Activated CD4-positive, alpha-beta T cell treated with anti-CD3 and anti-CD28 coated beads for 36 hours (primary cell): ENCODE results near the gene DALRD3. TPM values are rescaled to one million over a fixed set of nuclear protein-coding genes. Genes with fewer than 3 reads are reported as not detected.

ENCODE experiments used
- ATAC-seq: fragments of 200-7000 bp; cut with Tn5 transposase; one replicate; pipeline ENCODE4 v1.10.0; 2021; ENCODE audit warnings: mild to moderate bottlenecking, moderate library complexity
- CTCF ChIA-PET: fragments of 350-600 bp; sonication (Branson Sonifier 250); formaldehyde crosslinking; loops from one replicate; lab custom pipeline; 2021; ENCODE audit warnings: antibody characterized with exemption; lab: Charles Lee
- POLR2A ChIA-PET: fragments of 350-600 bp; sonication (Branson Sonifier 250); formaldehyde crosslinking; loops from one replicate; lab custom pipeline; 2021; ENCODE audit warnings: antibody characterized with exemption, inconsistent platforms; lab: Charles Lee
- DNase-seq: peaks from one replicate; pipeline ENCODE4 v3.0.0-alpha.2; 2020
- H3K27ac Mint-ChIP-seq: one replicate; pipeline ENCODE4 v1.8.0; 2021; ENCODE audit warnings: mixed read lengths
- H3K27me3 Mint-ChIP-seq: one replicate; pipeline ENCODE4 v1.8.0; 2021; ENCODE audit warnings: mixed read lengths
- H3K36me3 Mint-ChIP-seq: one replicate; pipeline ENCODE4 v1.8.0; 2021; ENCODE audit warnings: low read depth, mixed read lengths
- H3K4me1 Mint-ChIP-seq: one replicate; pipeline ENCODE4 v1.8.0; 2021; ENCODE audit warnings: mixed read lengths
- H3K4me3 Mint-ChIP-seq: one replicate; pipeline ENCODE4 v1.8.0; 2021; ENCODE audit warnings: mild to moderate bottlenecking, moderate library complexity, mixed read lengths
- H3K9me3 Mint-ChIP-seq: one replicate; pipeline ENCODE4 v1.8.0; 2021; ENCODE audit warnings: low read depth, mixed read lengths
- intact Hi-C, 2 experiments: fragments of 100-400 bp; cut with DNase I in 1 of 2; cut with micrococcal nuclease in 1 of 2; formaldehyde crosslinking; loops; one replicate each; pipeline versions ENCODE4 v1.14.2 to v1.15.1; 2022 to 2024; cut with DNase I, micrococcal nuclease
- microRNA-seq: library from miRNA; unstranded; fragments of <30 nt; microRNA quantifications from one replicate; pipeline ENCODE4 v1.2.0, GENCODE V29; 2021; ENCODE audit warnings: borderline replicate concordance
- total RNA-seq, 2 experiments: library from RNA; stranded (reverse); gene quantifications; one replicate each; pipeline ENCODE4 v1.2.3, GENCODE V29; 2021

DALRD3 gene
- total RNA-seq, 2 experiments from 2014 or later: 25.8 to 26.0 TPM

DNA sequence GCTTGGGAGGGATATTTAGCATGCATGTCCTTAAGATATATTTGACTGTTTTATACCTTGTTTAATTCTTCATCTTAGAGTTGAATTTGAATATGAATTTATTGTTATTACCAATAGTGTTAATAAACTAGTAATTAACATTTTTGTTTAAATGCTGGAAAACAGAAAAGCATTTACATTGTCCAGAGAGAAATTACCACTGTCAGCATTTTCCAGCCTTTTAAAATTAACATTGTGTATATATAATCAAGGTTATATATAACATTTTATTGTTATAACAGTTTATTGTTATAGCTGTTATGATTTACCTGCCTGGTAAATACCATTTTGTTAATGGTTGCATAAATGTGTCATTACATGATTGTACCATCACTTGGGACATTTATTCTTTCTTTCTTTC lies 36.4 kb downstream of the DALRD3 start:
- ATAC-seq: no peak
- CTCF ChIA-PET: interaction anchor here (0.7 to 1.3 kb wide), 2 partner anchors 12 to 24 kb away, joined by 3 read pairs; no protein-coding TSS in a partner anchor
- intact Hi-C loops: no loop called here
- Mint-ChIP-seq H3K4me3 (no peak overlapping the region), H3K36me3 (peaks cover 36% of the 10 kb centered on the region), H3K9me3 (no peaks in the 10 kb centered on the region), H3K27me3 (no peaks in the 10 kb centered on the region), H3K4me1 (no peaks in the 10 kb centered on the region), H3K27ac (no peak overlapping the region)
- no peak for DNase-seq
- POLR2A ChIA-PET: no interaction called here

DNA sequence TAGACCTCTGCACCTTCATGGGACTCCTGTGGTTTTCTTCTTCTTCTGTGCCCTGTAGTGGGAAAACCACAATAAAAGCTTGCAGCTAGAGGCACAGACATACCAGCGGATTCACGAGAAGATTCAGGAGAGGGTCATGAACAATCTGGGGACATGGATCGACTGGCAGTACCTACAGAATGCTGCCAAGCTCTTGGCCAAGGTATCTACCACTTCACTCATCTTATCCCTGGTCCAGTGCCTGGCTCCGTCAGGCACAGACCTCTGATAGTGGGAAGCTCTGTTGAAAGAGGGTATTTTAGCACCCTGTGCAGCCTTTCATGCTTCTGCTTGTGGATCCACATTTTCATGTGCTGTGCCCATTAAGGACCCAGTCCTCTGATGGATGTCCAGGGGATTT lies 38.1 kb downstream of the DALRD3 start:
- ATAC-seq: no peak
- Mint-ChIP-seq H3K27me3 (no peaks in the 10 kb centered on the region), H3K36me3 (peaks cover 41% of the 10 kb centered on the region), H3K4me1 (no peaks in the 10 kb centered on the region), H3K9me3 (no peaks in the 10 kb centered on the region), H3K4me3 (no peak overlapping the region), H3K27ac (no peak overlapping the region)
- DNase-seq: no peak
- POLR2A ChIA-PET: no interaction called here
- intact Hi-C loops: no loop called here
- CTCF ChIA-PET: no interaction called here

DNA sequence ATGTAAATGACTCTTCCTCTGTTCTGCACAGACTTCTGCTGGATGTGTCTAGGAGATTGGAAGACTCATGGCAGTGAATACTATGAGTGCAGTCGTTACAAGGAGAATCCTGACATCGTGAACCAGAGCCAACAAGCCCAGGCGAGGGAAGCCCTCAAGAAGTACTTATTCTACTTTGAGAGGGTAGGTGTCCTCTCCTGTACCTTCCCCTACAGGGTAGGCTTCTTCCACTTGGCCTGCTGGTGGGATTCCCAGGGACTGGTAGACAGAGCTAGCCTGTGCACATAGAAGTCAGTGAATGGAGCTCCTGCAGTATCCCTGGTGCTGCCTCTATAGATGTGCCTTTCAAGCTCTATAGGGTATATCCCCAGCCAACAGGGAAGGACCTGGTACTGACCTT lies 38.9 kb downstream of the DALRD3 start:
- DNase-seq (no peak), ATAC-seq (no peak)
- intact Hi-C loops: no loop called here
- H3K4me3 Mint-ChIP-seq: no peak overlapping the region
- no peak overlapping the region for H3K27ac Mint-ChIP-seq
- no peaks in the 10 kb centered on the region for H3K27me3 Mint-ChIP-seq
- no peaks in the 10 kb centered on the region for H3K9me3 Mint-ChIP-seq
- no peaks in the 10 kb centered on the region for H3K4me1 Mint-ChIP-seq
- CTCF ChIA-PET: no interaction called here
- POLR2A ChIA-PET: no interaction called here
- peaks cover 49% of the 10 kb centered on the region for H3K36me3 Mint-ChIP-seq

DNA sequence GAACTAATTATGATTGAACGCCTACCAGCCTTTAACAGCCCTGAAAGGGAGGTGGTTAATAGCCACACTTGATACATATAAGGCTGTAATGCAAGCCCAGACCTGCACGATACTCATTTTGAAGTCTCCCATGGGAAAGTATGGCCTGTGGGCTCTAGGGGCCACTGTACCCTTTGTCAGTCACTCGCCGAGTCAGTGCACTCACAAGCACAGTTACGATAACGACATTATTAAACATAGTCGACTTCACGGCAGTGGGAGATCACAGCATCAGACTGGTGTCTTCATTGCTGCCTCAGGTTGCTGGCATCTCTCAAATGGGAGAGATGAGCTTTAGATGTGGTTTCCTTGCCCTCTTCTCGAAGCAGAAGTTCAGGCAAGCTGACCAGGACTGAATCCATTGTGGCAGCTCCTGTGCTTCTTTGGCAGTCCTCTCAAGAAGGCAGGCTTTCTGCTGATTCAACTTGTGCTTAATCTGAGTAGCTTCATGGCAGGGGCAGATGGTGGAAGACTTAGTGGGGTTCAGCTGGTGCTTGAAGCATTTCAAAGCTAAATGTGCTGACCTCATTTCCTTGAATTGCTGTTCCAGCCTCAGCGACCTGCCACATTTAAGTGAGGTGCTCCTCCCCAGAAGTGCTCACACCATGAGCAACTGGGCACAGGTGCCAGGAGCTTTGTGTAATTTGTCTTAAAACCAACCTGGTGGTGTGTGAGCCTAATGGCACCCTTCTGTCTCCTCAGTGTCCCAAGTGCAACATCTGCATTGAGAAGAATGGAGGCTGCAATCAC lies 44.1 kb downstream of the DALRD3 start:
- H3K4me1 Mint-ChIP-seq: no peaks in the 10 kb centered on the region
- ATAC-seq: no peak
- no peak overlapping the region for H3K4me3 Mint-ChIP-seq
- ChIA-PET CTCF (interaction anchor here (0.6 to 2.6 kb wide), 5 partner anchors 10 to 388 kb away, joined by 3 to 7 read pairs (median 3); no protein-coding TSS in a partner anchor), POLR2A (interaction anchor here (0.7 kb wide), 1 partner anchor 78 kb away, joined by 3 read pairs; no protein-coding TSS in a partner anchor)
- DNase-seq: no peak
- no peaks in the 10 kb centered on the region for H3K27me3 Mint-ChIP-seq
- no peaks in the 10 kb centered on the region for H3K9me3 Mint-ChIP-seq
- no peak overlapping the region for H3K27ac Mint-ChIP-seq
- peaks cover 59% of the 10 kb centered on the region for H3K36me3 Mint-ChIP-seq
- intact Hi-C loops: no loop called here

DNA sequence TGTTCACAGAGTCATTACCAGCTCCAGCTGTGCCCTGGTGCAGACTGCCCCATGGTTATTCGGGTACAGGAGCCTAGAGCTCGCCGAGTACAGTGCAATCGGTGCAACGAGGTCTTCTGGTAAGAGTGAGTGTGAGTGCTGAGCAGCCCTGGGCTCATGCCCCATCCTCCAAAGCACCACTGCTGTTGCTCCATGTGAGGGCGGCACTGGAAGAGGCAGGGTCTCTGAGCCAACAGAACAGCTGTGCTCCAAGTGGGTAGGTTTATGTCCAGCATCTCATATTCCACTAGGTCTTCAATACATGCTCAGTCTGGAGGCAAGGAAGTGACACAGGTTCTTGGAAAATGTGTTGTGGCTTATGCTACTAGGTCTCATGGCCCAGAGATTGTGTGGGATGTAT lies 47.8 kb downstream of the DALRD3 start:
- intact Hi-C loops: no loop called here
- ATAC-seq: no peak
- ChIA-PET POLR2A (no interaction called here), CTCF (interaction anchor here (0.6 to 1.5 kb wide), 4 partner anchors 12 to 1346 kb away, joined by 3 to 8 read pairs (median 3); no protein-coding TSS in a partner anchor)
- peaks cover 15% of the 10 kb centered on the region for H3K4me1 Mint-ChIP-seq
- peaks cover 63% of the 10 kb centered on the region for H3K36me3 Mint-ChIP-seq
- no peak overlapping the region for H3K4me3 Mint-ChIP-seq
- no peaks in the 10 kb centered on the region for H3K27me3 Mint-ChIP-seq
- no peak overlapping the region for H3K27ac Mint-ChIP-seq
- no peak for DNase-seq
- no peaks in the 10 kb centered on the region for H3K9me3 Mint-ChIP-seq

DNA sequence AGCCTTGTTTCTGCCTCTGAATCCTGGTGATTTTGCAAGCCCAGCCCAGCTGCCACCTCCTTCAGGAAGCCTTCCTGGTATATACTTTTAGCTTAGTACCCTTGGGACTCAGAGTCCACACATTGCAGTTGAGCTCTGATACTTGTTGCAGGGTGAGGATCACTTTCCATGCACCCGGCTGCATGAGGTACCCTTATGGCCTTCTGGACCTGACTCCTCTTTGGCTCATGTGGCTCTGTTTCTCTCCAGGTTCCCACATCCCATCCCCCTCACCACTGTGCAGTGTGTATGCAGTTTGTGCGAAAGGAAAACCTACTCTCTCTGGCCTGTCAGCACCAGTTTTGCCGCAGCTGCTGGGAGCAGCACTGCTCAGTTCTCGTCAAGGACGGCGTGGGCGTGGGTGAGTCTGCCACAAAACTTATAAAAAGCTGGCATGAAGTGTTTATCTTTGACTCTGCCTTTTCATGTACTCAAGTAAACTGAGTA lies 51.5 kb downstream of the DALRD3 start:
- H3K4me3 Mint-ChIP-seq: no peak overlapping the region
- ChIA-PET CTCF (interaction anchor here (1.1 kb wide), 1 partner anchor 16 kb away, joined by 3 read pairs; no protein-coding TSS in a partner anchor), POLR2A (interaction anchor here (1.1 kb wide), 1 partner anchor 62 kb away, joined by 5 read pairs; no protein-coding TSS in a partner anchor)
- peak; percentile 86 for ATAC-seq
- H3K4me1 Mint-ChIP-seq: peaks cover 17% of the 10 kb centered on the region
- H3K36me3 Mint-ChIP-seq: peaks cover 55% of the 10 kb centered on the region
- H3K27ac Mint-ChIP-seq: peak overlapping the region; percentile 88
- DNase-seq: peak; percentile 75
- no peaks in the 10 kb centered on the region for H3K9me3 Mint-ChIP-seq
- no peaks in the 10 kb centered on the region for H3K27me3 Mint-ChIP-seq
- intact Hi-C loops: no loop called here

DNA sequence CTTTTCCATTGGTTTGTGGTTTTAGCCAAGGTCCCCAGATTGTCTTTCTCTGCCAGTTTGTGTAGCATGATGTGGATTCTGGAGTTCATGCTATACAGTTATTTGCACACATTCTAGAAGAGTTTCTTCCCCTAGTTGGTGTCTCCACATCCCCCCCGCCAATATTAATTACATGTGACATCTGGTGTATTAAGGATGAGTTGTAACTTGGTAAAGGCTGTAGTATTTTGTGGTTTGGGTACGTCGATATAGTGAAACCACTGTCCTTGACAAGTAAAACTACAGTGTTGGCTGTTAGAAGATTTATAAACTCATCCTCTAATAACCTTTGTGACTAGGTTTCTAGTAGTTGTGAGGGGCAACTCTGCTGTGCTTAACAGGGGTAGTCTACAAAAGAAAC lies 52.0 kb downstream of the DALRD3 start:
- CTCF ChIA-PET: interaction anchor here (0.9 to 1.3 kb wide), 3 partner anchors 16 to 23 kb away, joined by 3 read pairs; partner anchors contain the start of gene P4HTM
- ATAC-seq (peak; percentile 42), DNase-seq (no peak)
- H3K4me1 Mint-ChIP-seq: peaks cover 17% of the 10 kb centered on the region
- intact Hi-C loops: no loop called here
- peak overlapping the region; percentile 6 for H3K27ac Mint-ChIP-seq
- H3K9me3 Mint-ChIP-seq: no peaks in the 10 kb centered on the region
- H3K36me3 Mint-ChIP-seq: peaks cover 53% of the 10 kb centered on the region
- POLR2A ChIA-PET: interaction anchor here (1.1 kb wide), 1 partner anchor 62 kb away, joined by 5 read pairs; no protein-coding TSS in a partner anchor
- H3K4me3 Mint-ChIP-seq: no peak overlapping the region
- no peaks in the 10 kb centered on the region for H3K27me3 Mint-ChIP-seq

Small RNA genes lying within 50 kb of the gene (microRNA-seq; reads per million reads assigned to microRNA genes)
- 8,233 reads per million, percentile 96 among the genes with 10 or more reads in this experiment for gene MIR191
- gene MIR425: 4,345 reads per million, percentile 94 among the genes with 10 or more reads in this experiment

Other genes with a start within 250 kb of the DALRD3 start
- 10 to 100 TPM; 28.7 to 35.2 TPM for gene PRKAR2A, start 170.7 kb downstream of the DALRD3 start, total RNA-seq
- gene SLC25A20, start 119.7 kb downstream of the DALRD3 start, total RNA-seq: 10 to 100 TPM; 15.8 to 18.5 TPM
- 100 to 1,000 TPM; 105 to 112 TPM for gene ARIH2, start 99.7 kb downstream of the DALRD3 start, total RNA-seq
- 10 to 100 TPM; 25.7 to 30.4 TPM for gene P4HTM, start 28.3 kb downstream of the DALRD3 start, total RNA-seq
- gene WDR6, start 11.2 kb downstream of the DALRD3 start, total RNA-seq: 100 to 1,000 TPM; 109 to 127 TPM
- 100 to 1,000 TPM in 1 of 2 experiments, 10 to 100 TPM in 1; 90.8 to 108 TPM for gene NDUFAF3, start 3.5 kb upstream of the DALRD3 start, total RNA-seq
- gene IMPDH2, start 10.8 kb upstream of the DALRD3 start, total RNA-seq: 100 to 1,000 TPM; 504 to 515 TPM
- gene QRICH1, start 75.5 kb upstream of the DALRD3 start, total RNA-seq: 100 to 1,000 TPM; 119 to 171 TPM
- gene QARS1, start 86.2 kb upstream of the DALRD3 start, total RNA-seq: 100 to 1,000 TPM; 240 to 342 TPM
- gene USP19, start 102.2 kb upstream of the DALRD3 start, total RNA-seq: 10 to 100 TPM; 45.2 to 45.9 TPM
- gene LAMB2, start 114.5 kb upstream of the DALRD3 start, total RNA-seq: under 1 TPM in 1 of 2 experiments, not detected in 1; 0.71 TPM
- 10 to 100 TPM; 19.5 to 22.2 TPM for gene CCDC71, start 147.8 kb upstream of the DALRD3 start, total RNA-seq
- gene KLHDC8B, start 153.0 kb upstream of the DALRD3 start, total RNA-seq: 1 to 10 TPM; 1.2 to 3.1 TPM